GM12873 (cell line): ENCODE results near the gene POT1.
A peak's percentile ranks its signal among the peaks of the same experiment; 100 is the strongest.

Experiments used
- CTCF ChIP-seq: IDR thresholded peaks from 2 replicates; pipeline ENCODE4 v1.5.1; 2012; ENCODE audit warnings: low read depth, mild to moderate bottlenecking, moderate library complexity, low read length, control low read depth; ENCODE audit not compliant: insufficient read depth; ENCODE audit errors: missing control alignments

Gene POT1

GRCh38 chr7:124790645-124791044, 139.0 kb downstream of the POT1 start:
- no peak for TF ChIP-seq CTCF

GRCh38 chr7:124785994-124786393, 143.6 kb downstream of the POT1 start:
- TF ChIP-seq CTCF: no peak

- peak; percentile 82 for TF ChIP-seq CTCF
Measured at GRCh38 chr7:124784879-124785818, 144.5 kb downstream of the POT1 start.

- no peak for TF ChIP-seq CTCF
Measured at GRCh38 chr7:124783271-124783670, 146.4 kb downstream of the POT1 start.

GRCh38 chr7:124781907-124782734, 147.5 kb downstream of the POT1 start:
- TF ChIP-seq CTCF: no peak

GRCh38 chr7:124781418-124781817, 148.2 kb downstream of the POT1 start:
- TF ChIP-seq CTCF: no peak

GRCh38 chr7:124780608-124781007, 149.0 kb downstream of the POT1 start:
- no peak for TF ChIP-seq CTCF
